Measurements from ENCODE around the gene PORCN.
"Not testable (repeated sequence)": the region's sequence is repeated elsewhere in the genome, so short reads cannot be mapped to it uniquely, and the experiment has no call there.

PORCN gene

GRCh38 chrX:48513670-48514069, 4.9 kb downstream of the PORCN start:
- DNase-seq (ENCODE audit: low read depth): no peak

DNA sequence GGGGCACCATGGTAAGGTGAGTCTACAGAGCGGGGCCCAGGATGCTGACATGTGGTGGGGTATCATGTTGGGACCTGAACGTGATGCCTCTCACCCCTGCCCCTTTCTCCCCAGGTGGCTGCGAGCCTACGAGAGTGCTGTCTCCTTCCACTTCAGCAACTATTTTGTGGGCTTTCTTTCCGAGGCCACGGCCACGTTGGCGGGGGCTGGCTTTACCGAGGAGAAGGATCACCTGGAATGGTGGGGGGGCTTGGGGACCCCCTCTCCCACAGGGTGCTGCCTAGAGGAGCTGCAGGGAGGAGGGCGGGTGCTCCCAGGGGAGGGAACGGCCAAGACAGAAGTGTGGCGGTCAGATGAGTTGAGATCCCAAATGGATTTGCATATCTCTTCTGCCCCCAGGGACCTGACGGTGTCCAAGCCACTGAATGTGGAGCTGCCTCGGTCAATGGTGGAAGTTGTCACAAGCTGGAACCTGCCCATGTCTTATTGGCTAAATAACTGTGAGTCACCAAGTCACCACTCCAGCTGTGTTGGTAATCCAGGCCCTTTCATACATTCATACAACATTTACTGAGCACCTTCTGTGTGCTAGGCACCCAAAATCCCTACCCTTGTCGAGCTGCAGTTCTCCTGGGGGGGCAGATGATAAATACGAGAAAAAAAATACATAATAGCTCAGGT, 5.5 kb downstream of the PORCN start:
- no peak for DNase-seq (ENCODE audit: low read depth)

DNA sequence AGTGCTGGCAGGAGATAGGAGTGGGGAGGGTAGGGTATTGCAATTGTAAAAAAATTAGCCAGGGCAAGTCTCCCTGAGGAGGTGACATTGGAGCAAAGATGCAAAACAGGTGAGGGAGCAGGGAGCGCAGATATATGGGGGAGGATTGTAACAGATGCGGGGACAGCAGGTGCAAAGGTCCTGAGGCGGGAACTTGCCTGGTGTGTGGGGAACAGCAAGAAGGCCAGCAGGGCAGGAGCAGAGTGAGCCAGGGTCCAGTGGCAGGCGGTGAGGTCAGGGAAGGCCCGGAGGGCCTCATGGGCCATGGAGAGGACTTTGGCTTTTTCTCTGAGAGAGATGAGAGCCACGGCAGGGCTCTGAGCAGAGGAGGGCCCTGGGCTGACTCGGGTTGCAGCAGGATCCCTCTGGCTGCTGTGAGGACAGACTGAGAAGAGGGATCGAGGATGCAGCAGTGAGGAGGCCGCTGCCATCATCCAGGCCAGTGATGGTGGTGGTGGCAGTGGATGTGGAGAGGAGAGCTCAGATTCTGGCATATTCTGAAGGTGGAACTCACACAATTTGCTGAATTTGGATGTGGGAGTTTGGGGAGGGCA, 6.2 kb downstream of the PORCN start:
- DNase-seq (ENCODE audit: low read depth): no peak

- DNase-seq (ENCODE audit: low read depth): no peak
Measured at GRCh38 chrX:48515842-48516241, 7.0 kb downstream of the PORCN start.

DNA sequence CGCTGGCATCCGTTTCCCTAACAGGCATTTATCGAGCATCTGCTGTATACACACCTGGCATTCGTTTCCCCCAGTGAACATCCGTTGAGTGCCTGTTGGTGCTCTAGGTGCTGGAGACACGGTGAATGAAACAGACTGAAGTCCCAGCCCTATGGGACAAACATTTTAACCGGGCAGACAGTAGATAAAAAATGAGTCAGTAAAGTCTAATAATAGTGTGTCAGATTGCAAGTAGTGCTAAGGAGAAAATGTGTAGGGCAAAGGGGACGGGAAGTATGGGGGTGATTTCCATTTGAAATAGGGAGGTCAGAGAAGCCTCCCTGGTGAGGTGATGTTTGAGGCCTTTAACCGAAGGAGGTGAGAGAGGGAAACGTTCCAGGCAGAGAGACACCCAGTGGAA, 7.5 kb downstream of the PORCN start:
- no peak for DNase-seq (ENCODE audit: low read depth)

GRCh38 chrX:48516987-48517386, 8.2 kb downstream of the PORCN start:
- no peak for DNase-seq (ENCODE audit: low read depth)

DNA sequence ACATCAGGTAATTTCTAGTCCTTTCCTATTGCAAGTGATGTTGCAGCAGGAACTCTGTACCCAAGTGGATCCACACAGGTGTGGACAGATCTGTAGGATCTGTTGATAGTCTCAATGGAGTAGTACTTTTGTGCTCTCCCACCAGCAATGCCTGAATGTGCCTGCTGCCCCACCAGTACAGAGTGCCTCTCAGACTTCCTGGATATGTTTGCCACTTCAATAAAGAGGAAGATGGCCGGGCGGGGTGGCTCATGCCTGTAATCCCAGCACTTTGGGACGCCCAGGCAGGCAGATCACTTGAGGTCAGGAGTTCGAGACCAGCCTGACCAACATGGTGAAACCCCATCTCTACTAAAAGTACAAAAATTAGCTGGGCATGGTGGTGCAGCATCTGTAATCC, 10.7 kb downstream of the PORCN start:
- not testable (repeated sequence) for DNase-seq (ENCODE audit: low read depth)

DNA sequence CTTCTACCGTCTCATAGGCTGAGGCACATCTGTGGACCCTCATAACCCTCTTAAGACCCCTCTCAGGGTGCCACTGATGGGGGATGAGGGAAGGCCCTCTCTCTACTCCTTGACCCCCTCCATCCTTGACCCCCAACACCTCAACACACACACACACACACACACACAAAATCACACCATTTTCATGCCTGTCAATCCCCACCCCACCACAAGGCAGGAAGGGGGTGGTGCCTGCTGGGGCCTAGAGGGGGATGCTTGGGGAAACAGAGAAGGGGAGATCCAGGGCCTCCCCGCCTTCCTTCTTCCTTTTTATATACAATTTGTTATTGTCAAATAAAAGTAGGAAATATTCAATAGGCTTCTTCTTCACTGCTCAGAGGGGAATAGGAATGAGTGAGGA, 11.7 kb downstream of the PORCN start:
- no peak for DNase-seq (ENCODE audit: low read depth)

DNA sequence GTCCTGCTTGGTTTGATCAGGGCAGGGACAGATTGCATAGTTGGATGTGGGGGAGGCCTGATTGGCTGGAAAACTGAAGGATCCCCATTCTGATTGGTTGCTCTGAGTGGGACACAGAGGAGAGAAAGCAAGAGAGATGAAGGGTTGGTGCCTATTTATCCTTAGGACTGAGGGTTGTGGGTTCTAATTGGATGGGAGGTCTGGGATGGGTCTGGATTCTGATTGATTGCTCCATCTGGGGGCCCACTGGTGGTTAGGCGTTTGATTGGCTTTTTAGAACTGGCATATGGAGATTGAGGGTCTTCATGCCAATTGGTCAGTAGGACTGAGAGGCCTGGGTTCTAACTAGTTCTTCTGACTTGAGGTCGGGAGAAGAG, 12.2 kb downstream of the PORCN start:
- no peak for DNase-seq (ENCODE audit: low read depth)

- peak; percentile 90 for DNase-seq (ENCODE audit: low read depth)
Measured at GRCh38 chrX:48521353-48522243, 12.8 kb downstream of the PORCN start, which contains the start of gene EBP. EBP (plus strand) TSS chrX:48521808; CDS start chrX:48523772, 1,964 bp downstream.

DNA sequence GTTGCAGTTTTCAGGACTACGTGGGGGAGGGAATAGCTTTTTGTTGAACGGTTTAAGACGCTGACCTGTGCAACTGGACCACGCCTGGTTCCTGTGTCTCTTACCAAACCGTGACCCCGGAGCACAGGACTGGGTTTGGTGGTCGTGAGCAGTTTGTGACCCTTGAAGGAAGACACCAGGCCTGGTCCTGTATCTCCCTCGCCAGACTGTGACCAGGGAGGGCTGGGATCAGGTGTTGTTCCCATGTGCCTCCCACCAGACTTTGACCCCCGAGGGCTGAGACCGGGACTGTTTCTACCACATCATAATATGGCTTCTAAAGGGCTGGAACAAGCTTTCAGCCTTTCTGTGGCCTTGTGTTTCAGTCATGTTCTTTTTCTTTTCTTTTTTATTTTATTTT, 13.5 kb downstream of the PORCN start:
- DNase-seq (ENCODE audit: low read depth): no peak

GRCh38 chrX:48523682-48524081, 14.9 kb downstream of the PORCN start:
- no peak for DNase-seq (ENCODE audit: low read depth)

GRCh38 chrX:48525853-48526252, 17.1 kb downstream of the PORCN start:
- DNase-seq (ENCODE audit: low read depth): not testable (repeated sequence)

GRCh38 chrX:48530736-48531135, 21.9 kb downstream of the PORCN start:
- no peak for DNase-seq (ENCODE audit: low read depth)

DNA sequence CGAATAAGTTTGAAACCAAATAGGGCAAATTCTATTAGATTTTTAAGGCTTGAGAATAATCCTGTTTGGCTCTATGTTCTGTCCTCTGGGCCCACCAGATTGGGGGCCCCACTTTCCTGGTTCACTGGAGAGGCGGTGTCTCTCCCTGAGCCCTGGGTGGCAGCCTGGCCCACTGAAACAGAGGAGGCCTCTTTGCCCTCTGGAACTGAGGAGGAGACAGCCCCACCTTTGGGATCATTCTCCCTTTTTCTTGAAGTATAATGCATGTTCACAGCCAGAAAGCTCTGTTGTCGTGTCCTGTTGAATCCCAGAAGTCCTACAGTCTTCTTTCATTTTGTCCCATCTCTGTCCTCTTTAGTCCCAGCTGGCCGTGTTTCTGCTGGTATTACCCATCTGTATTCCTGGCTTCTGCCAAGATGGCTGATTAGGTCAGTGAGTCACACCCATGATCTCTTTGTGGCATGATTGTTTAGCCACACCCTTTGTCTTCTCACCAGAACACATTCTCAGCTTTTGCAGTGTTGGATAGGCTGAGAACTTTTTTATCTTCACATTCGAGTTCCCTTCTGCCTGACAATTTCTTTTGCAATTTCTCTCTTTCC, 22.7 kb downstream of the PORCN start:
- DNase-seq (ENCODE audit: low read depth): no peak

GRCh38 chrX:48532161-48532560, 23.4 kb downstream of the PORCN start:
- DNase-seq (ENCODE audit: low read depth): no peak

- no peak for DNase-seq (ENCODE audit: low read depth)
Measured at GRCh38 chrX:48533165-48533564, 24.4 kb downstream of the PORCN start.

GRCh38 chrX:48538641-48539344, 30.0 kb downstream of the PORCN start:
- no peak for DNase-seq (ENCODE audit: low read depth)

DNA sequence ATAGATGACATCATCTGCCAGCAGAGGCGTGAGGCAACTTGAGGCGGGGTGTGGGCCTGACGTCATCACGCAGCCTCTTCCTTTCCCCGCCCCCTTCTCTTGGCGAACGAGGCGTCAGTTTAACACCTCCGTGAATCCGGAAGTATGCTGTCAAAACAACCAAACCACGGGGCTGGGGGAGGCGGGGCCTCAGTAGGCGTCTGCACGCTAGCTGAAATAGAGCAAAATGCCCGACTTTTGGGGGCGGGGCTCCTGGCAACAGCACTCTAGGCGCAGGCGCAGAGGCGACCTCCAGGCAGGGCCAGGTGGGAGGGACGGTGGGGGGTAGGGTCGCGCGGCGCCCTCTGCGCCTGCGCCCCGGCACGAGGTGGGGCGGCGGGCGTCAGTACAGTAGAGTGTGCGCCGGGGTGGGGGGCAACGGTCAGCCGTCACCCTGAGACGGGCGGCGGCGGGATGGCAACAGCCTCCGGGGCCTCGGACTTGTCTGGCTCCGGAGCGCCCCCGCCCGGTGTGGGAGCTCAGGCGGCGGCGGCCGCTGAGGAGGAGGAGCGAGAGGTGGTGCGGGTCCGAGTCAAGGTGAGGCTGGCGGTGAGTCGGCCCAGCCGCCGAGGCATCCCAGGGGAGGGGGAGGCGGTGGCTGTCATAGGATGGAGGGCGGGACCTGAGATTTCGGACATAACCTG, 30.7 kb downstream of the PORCN start, which contains the start of gene TBC1D25:
Gene TBC1D25, plus strand, starts transcription at position 370 of the 683 bp plus-strand sequence. Its CDS starts 84 bp downstream, at position 454.
- DNase-seq (ENCODE audit: low read depth): peak; percentile 93

- peak; percentile 47 for DNase-seq (ENCODE audit: low read depth)
Measured at GRCh38 chrX:48540028-48540375, 31.2 kb downstream of the PORCN start.

DNA sequence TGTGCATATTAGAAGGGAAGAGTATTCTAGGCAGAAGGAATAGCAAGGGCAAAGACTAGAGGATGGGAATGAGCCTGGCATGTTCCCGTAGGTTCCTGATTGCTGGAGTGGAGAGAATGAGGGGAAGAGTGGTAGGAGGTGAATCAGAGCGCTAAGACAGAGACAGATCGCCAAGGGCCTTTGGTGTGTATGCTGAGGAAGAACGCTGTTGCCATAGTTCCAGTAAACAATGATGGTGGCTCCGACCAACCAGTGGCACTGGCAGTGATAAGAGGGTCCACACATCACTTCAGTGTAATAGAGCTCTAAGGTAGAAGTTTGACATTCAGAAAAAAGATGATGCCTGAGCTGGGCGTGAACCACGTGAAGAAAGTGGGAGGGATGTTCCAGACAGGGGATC, 31.7 kb downstream of the PORCN start:
- no peak for DNase-seq (ENCODE audit: low read depth)
